GF-D8 (cell line): ENCODE data around the gene ZNF841.
"Not testable (repeated sequence)": the region's sequence is repeated elsewhere in the genome, so short reads cannot be mapped to it uniquely, and the experiment has no call there.

ENCODE experiments used
- DNase-seq: peaks from one replicate; lab custom pipeline; 2025; lab: John Stamatoyannopoulos, UW

ZNF841 gene

DNA sequence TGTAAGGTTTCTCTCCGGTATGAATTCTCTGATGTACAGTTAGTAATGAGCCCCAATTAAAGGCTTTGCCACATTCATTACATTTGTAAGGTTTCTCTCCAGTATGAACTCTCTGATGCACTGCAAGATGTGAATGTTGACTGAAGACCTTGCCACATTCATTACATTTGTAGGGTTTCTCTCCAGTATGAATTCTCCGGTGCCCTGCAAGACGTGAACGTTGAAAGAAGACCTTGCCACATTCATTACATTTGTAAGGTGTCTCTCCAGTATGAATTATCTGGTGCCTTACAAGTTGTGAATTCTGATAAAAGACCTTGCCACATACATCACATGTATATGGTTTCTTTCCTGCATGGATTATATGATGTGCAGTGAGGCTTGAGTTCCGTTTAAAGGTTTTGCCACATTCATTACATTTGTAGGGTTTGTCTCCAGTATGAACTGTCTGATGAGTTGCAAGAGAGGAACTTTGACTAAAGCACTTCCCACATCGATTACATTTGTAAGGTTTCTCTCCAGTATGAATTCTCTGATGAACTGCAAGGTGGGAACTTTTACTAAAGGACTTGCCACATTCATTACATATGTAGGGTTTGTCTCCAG lies 29.2 kb downstream of the ZNF841 start:
- no peak for DNase-seq

GRCh38 chr19:52065399-52065798 lies 30.2 kb downstream of the ZNF841 start:
- DNase-seq, result no peak

DNA sequence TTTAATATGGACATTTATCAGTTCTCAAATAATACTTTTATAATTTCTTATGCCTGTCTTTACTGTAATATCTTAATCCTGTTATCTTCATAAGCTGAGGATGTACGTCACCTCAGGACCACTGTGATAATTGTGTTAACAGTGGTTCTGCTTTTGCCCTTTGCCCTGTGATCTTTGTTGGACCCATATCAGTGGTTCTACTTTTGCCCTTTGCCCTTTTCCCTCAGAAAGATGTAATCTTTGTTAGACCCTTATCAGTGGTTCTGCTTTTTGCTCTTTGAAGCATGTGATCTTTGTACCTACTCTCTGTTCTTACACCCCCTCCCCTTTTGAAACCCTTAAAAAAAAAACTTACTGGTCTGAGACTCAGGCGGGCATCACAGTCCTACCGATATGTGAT lies 39.1 kb downstream of the ZNF841 start:
- not testable (repeated sequence) for DNase-seq

- DNase-seq, result not testable (repeated sequence)
Measured at GRCh38 chr19:52051736-52052135, 43.8 kb downstream of the ZNF841 start.

DNA sequence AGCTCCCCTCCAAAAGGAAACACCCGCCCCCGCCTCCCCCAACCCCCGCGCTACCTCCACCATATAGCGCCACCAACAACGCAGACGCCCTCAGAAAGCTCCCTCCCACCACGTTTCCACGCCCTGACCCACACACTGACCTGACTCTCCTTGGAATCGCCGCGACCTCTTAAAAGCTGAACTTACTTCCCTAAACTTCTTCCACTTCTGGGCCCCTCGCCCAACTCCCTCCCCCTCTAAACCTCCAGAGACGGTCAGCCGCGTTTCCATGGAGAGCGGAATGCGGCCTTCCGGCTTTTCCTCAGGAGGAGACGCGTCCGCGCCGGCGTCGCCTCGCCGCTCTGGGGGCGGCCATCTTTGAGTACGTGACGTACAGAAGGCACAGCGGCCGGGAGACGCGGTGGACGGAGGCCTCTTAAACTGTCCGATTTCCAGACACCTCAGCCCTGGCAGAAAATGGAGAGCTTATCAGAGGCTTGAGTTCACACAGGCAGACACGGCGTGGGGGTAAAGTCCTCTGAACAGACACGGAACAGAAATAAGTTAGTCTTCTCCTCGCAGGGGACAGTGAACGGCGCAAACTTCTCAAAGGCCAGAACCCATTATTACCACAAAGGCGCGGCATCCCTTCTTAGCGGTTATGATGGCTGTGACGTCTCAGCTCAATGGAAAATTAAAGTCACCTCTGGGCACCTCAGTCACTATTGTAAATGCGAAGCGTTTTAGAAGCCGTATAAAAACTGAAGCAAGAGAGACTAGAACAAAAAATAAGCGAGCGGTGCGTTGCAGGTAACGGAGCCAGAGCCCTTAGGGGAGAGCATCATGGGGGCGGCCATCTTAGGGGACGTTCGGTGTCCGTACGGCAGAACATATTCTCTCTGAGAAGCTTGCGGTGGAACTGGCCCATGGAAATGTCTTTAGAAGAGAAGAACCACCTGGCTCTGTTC lies 46.7 kb downstream of the ZNF841 start, which contains the start of gene ZNF432:
Gene ZNF432, minus strand, starts transcription at position 284 of the 947 bp plus-strand sequence. CDS start 1,970 bp downstream, outside the sequence.
- peak; percentile 94 for DNase-seq

DNA sequence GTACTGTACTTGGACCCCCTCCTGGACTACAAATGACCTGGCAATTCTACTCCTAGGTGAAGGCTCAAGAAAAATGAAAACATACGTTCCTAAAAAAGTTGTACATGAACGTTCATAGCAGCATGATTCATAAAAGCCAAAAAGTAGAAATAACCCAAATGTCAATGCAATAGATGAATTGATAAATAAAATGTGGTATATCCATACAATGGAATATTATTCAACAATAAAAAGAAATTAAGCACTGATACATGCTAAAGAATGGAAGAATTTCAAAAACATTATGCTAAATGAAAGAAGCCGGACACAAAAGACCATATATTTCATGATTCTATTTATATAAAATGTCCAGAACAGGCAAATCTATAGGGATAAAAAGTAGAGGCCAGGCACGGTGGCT lies 56.4 kb downstream of the ZNF841 start:
- no peak for DNase-seq

- DNase-seq, result no peak
Measured at GRCh38 chr19:52034051-52034728, 61.4 kb downstream of the ZNF841 start.

DNA sequence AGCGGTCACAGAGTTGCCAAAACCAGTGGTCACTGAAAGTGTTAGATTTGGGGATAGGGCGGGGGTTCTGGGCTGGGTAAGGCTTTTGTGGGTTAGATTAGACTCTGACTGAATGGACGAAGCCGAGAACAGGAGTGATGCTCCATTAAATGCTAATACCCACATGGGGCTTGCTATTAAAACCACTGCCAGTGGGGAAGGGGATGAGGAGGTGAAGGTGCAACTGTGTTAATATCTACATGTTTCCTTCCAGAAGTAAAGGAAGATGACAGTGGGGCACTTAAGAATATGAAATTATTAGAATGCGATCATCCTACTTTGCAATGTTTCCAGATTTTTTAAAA lies 66.8 kb downstream of the ZNF841 start:
- no peak for DNase-seq

- peak; percentile 54 for DNase-seq
Measured at GRCh38 chr19:52028027-52028779, 67.4 kb downstream of the ZNF841 start, which contains the start of gene ZNF614. Gene ZNF614 (minus strand): TSS chr19:52028379. CDS start chr19:52025745, 2,634 bp downstream.

- DNase-seq, result not testable (repeated sequence)
Measured at GRCh38 chr19:52026255-52026990, 69.1 kb downstream of the ZNF841 start.

DNA sequence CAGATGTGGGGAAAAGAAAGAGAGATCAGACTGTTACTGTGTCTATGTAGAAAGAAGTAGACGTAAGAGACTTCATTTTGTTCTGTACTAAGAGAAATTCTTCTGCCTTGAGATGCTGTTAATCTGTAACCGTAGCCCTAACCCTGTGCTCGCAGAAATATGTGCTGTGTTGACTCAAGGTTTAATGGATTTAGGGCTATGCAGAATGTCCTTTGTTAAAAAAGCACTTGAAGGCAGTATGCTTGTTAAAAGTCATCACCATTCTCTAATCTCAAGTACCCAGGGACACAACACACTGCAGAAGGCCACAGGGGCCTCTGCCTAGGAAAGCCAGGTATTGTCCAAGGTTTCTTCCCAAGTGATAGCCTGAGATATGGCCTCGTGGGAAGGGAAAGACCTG lies 71.1 kb downstream of the ZNF841 start:
- not testable (repeated sequence) for DNase-seq

DNA sequence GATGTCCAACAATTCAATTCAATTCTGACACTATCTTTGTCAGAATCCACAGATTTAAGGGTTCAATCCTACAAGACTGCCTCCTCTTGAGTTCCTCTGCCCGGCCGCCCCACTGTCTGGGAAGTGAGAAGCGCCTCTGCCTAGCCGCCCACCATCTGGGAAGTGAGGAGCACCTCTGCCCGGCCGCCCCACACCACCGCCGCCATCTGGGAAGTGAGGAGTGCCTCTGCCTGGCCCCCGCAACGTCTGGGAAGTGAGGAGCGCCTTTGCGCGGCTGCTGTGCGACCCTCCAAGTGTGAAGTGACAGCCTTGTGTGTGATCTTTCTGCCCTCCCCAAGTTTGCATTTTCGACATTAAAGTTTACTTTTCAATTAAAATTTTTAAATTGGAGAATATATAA lies 73.4 kb downstream of the ZNF841 start:
- no peak for DNase-seq

- no peak for DNase-seq
Measured at GRCh38 chr19:52020506-52020905, 75.1 kb downstream of the ZNF841 start.
